Fibroblast of lung (primary cell): ENCODE results near the gene CTSD. TPM values are rescaled to one million over a fixed set of nuclear protein-coding genes. Genes with fewer than 3 reads are reported as not detected.

Experiments used
- DNase-seq, 2 donors: peaks; one replicate each; pipeline versions ENCODE4 v3.0.0 to v3.0.0-alpha.2; 2010; ENCODE audit warnings: low read depth in 2 of 2
- H2AFZ ChIP-seq: 2 replicates; pipeline ENCODE4 v1.5.1; 2012; ENCODE audit warnings: low read length, control low read depth, inconsistent platforms
- H3K27ac ChIP-seq: 2 replicates; pipeline ENCODE4 v1.5.1; 2011; ENCODE audit warnings: low read length, control low read depth; ENCODE audit not compliant: insufficient read depth
- H3K27me3 ChIP-seq: 2 replicates; pipeline ENCODE4 v1.5.1; 2011; ENCODE audit warnings: mild to moderate bottlenecking, low read length; ENCODE audit not compliant: control insufficient read depth, insufficient read depth
- H3K36me3 ChIP-seq: 2 replicates; pipeline ENCODE4 v1.5.1; 2011; ENCODE audit warnings: low read length; ENCODE audit not compliant: control insufficient read depth, insufficient read depth
- H3K4me1 ChIP-seq: 2 replicates; pipeline ENCODE4 v1.5.1; 2011; ENCODE audit warnings: low read length; ENCODE audit not compliant: control insufficient read depth, insufficient read depth; ENCODE audit errors: extremely low read depth
- H3K4me2 ChIP-seq: 2 replicates; pipeline ENCODE4 v1.5.1; 2011; ENCODE audit warnings: low read length, control low read depth; ENCODE audit not compliant: insufficient read depth; ENCODE audit errors: extremely low read depth
- H3K4me3 ChIP-seq, 4 experiments: fragments of 200-600 bp in 1 of 4; sonication (generic) in 1 of 4; replicated peaks in 1 of 4; 2 replicates each; pipeline ENCODE4 v1.5.1; 2011 to 2016; ENCODE audit warnings: low read length in 4 of 4, low read depth in 3 of 4, mild to moderate bottlenecking in 3 of 4, control low read depth in 2 of 4, inconsistent platforms in 1 of 4, mixed read lengths in 1 of 4; ENCODE audit not compliant: insufficient read depth in 1 of 4; ENCODE audit errors: control extremely low read depth in 1 of 4
- H3K79me2 ChIP-seq: 2 replicates; pipeline ENCODE4 v1.5.1; 2012; ENCODE audit warnings: mild to moderate bottlenecking, low read length, inconsistent platforms; ENCODE audit not compliant: control insufficient read depth, insufficient read depth
- H3K9ac ChIP-seq: 2 replicates; pipeline ENCODE4 v1.5.1; 2011; ENCODE audit warnings: mild to moderate bottlenecking, low read length, control low read depth; ENCODE audit not compliant: insufficient read depth
- H3K9me3 ChIP-seq: 2 replicates; pipeline ENCODE4 v1.5.1; 2012; ENCODE audit warnings: low read depth, low read length; ENCODE audit not compliant: control insufficient read depth, insufficient read depth
- H4K20me1 ChIP-seq: 2 replicates; pipeline ENCODE4 v1.5.1; 2011; ENCODE audit warnings: low read length; ENCODE audit not compliant: control insufficient read depth, insufficient read depth; ENCODE audit errors: extremely low read depth
- CTCF ChIP-seq, 2 donors: IDR thresholded peaks in 1 of 2; conservative IDR thresholded peaks in 1 of 2; 1 replicate in 1 of 2; 2 replicates in 1 of 2; pipeline ENCODE4 v1.5.1; 2011 to 2012; ENCODE audit warnings: low read length in 2 of 2, control low read depth in 1 of 2, inconsistent platforms in 1 of 2, low read depth in 1 of 2, mild to moderate bottlenecking in 1 of 2
- EZH2 ChIP-seq: IDR thresholded peaks from 2 replicates; pipeline ENCODE4 v1.5.1; 2012; ENCODE audit warnings: low read length, control low read depth, mild to moderate bottlenecking; ENCODE audit errors: missing control alignments
- polyA plus RNA-seq, 2 donors: library from polyadenylated mRNA; depleted of rRNA in 1 of 2; stranded (reverse) in 1 of 2; unstranded in 1 of 2; fragments of >200 nt; gene quantifications; 2 replicates each; pipeline ENCODE4 v1.2.1, GENCODE V29; 2011 to 2012; ENCODE audit warnings: missing spikeins in 1 of 2
- total RNA-seq: library from RNA; depleted of rRNA; stranded (reverse); fragments of >200 nt; gene quantifications from 2 replicates; pipeline ENCODE4 v1.2.1, GENCODE V29; 2014

Gene CTSD
- total and polyA plus RNA-seq, 2 donors (not counting 1 experiment from before 2014, with no cell fraction given): 135 to 253 TPM

DNA sequence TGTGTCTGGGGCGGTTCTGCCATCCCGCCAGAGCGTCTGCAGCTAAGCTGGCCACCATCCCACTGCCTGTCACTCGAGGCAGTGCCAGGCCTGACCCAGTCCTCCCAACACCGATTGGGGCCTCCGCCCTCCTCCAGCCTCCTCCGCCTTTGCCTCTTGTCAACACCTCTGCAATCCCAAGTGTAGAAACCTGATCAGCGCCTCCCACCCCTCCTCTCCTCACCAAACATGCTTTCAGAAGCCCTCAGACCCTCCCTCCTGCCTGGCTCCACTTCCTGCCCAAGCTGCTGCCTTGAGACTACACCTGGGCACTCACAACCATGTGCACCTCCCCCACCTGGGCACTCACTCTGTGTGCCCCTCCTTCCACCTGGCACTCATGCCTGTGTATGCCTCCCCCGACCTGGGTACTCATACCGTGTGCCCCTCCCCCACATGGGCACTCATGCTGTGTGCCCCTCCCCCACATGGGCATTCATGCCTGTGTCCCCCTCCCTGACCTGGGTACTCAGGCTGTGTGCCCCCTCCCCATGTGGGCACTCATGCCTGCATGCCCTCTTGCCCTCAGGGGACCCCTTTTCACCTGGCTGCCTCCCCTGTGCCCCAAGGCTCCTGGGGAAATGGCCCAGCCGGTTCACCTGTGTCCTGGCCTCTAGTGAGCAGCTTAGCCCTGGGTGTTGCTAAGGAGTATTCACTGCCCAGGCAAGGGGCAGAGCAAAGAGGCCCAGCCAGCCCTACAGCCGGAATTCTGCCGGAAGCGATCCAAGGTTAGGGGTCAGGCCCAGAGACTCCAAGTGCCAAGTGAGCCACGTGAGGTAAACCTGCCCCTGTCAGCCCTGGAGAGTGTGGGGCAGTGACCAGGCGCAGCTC, 7.8 kb downstream of the CTSD start:
- no peak for TF ChIP-seq EZH2
- TF ChIP-seq CTCF (conservative IDR thresholded peaks at IDR 0.05 in 1 of 2, IDR thresholded peaks at IDR 0.05 in 1 of 2; ENCODE audit: low read depth in 1 of 2, low read length in 2 of 2): no peak
- Histone ChIP-seq H3K79me2 (no peaks in the 10 kb centered on the region), H3K27me3 (no peaks in the 10 kb centered on the region), H3K4me2 (no peak overlapping the region), H2AFZ (no peak overlapping the region), H3K36me3 (peaks cover 22% of the 10 kb centered on the region), H3K9ac (no peak overlapping the region), H3K27ac (no peak overlapping the region), H4K20me1 (no peaks in the 10 kb centered on the region), H3K9me3 (no peaks in the 10 kb centered on the region), H3K4me1 (peaks cover 19% of the 10 kb centered on the region), H3K4me3 (no peak overlapping the region)
- DNase-seq: no peak

DNA sequence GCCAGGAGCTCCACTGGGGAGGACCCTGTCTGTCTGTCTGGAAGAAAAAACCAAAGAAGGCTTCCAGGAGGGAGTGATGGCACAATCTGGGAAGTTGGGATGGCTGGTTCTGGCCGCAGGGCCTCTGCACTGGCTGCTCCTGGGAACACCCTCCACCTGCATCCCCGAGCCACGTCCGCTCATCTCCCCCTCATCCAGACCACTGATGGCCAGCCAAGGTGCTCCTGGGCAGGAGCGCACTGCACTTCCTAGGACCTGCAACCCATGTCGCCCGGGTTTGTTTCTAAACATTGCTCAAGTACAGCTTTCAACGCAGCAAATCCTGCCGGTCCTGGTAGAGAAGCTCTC, 8.4 kb downstream of the CTSD start:
- Histone ChIP-seq H3K79me2 (no peaks in the 10 kb centered on the region), H3K4me2 (no peak overlapping the region), H3K4me3 (no peak overlapping the region), H3K27ac (no peak overlapping the region), H3K9me3 (no peaks in the 10 kb centered on the region), H3K36me3 (peaks cover 22% of the 10 kb centered on the region), H3K27me3 (no peaks in the 10 kb centered on the region), H3K9ac (no peak overlapping the region), H3K4me1 (peaks cover 14% of the 10 kb centered on the region), H4K20me1 (no peaks in the 10 kb centered on the region), H2AFZ (no peak overlapping the region)
- TF ChIP-seq EZH2 (no peak), CTCF (conservative IDR thresholded peaks at IDR 0.05 in 1 of 2, IDR thresholded peaks at IDR 0.05 in 1 of 2; ENCODE audit: low read depth in 1 of 2, low read length in 2 of 2) (no peak)
- no peak for DNase-seq

GRCh38 chr11:1754376-1755150, 9.2 kb downstream of the CTSD start:
- no peak overlapping the region for H2AFZ ChIP-seq
- no peak for DNase-seq
- H3K4me2 ChIP-seq: no peak overlapping the region
- H3K9me3 ChIP-seq: no peaks in the 10 kb centered on the region
- peaks cover 13% of the 10 kb centered on the region for H3K4me1 ChIP-seq
- no peaks in the 10 kb centered on the region for H3K27me3 ChIP-seq
- TF ChIP-seq CTCF (conservative IDR thresholded peaks at IDR 0.05 in 1 of 2, IDR thresholded peaks at IDR 0.05 in 1 of 2; ENCODE audit: low read depth in 1 of 2, low read length in 2 of 2): no peak
- TF ChIP-seq EZH2: no peak
- no peak overlapping the region for H3K9ac ChIP-seq
- peaks cover 18% of the 10 kb centered on the region for H3K36me3 ChIP-seq
- no peak overlapping the region for H3K4me3 ChIP-seq
- H3K79me2 ChIP-seq: no peaks in the 10 kb centered on the region
- no peak overlapping the region for H3K27ac ChIP-seq
- no peaks in the 10 kb centered on the region for H4K20me1 ChIP-seq
